RWPE2 (cell line): ENCODE results near the gene PCNT.

Experiments used
- ATAC-seq: fragments of 200-7000 bp; cut with Tn5 transposase; 3 replicates; pipeline ENCODE4 v1.9.1; 2021; ENCODE audit warnings: low read depth
- DNase-seq: peaks from one replicate; pipeline ENCODE4 v3.0.0-alpha.2; 2020; ENCODE audit warnings: low spot score
- H3K27ac ChIP-seq: fragments of 450-650 bp; 2 replicates; pipeline ENCODE4 v1.5.1; 2017; ENCODE audit warnings: mild to moderate bottlenecking; ENCODE audit not compliant: poor library complexity, severe bottlenecking
- H3K27me3 ChIP-seq: fragments of 250-450 bp; sonication (Bioruptor Pico); 2 replicates; pipeline ENCODE4 v1.5.1; 2021; ENCODE audit warnings: mild to moderate bottlenecking, moderate library complexity; ENCODE audit not compliant: insufficient read depth, poor library complexity, severe bottlenecking
- H3K36me3 ChIP-seq: fragments of 250-450 bp; sonication (Bioruptor Pico); 2 replicates; pipeline ENCODE4 v1.5.1; 2020; ENCODE audit warnings: low read depth, mild to moderate bottlenecking, moderate library complexity
- H3K4me1 ChIP-seq: fragments of 250-450 bp; sonication (Bioruptor Pico); 2 replicates; pipeline ENCODE4 v1.5.1; 2021; ENCODE audit warnings: mild to moderate bottlenecking, moderate library complexity; ENCODE audit not compliant: insufficient read depth, poor library complexity, severe bottlenecking
- H3K4me3 ChIP-seq: fragments of 250-450 bp; sonication (Bioruptor Pico); 2 replicates; pipeline ENCODE4 v1.5.1; 2021; ENCODE audit warnings: mild to moderate bottlenecking, moderate library complexity; ENCODE audit not compliant: severe bottlenecking
- H3K9me3 ChIP-seq: fragments of 250-450 bp; sonication (Bioruptor Pico); 2 replicates; pipeline ENCODE4 v1.5.1; 2021; ENCODE audit warnings: mild to moderate bottlenecking, moderate library complexity; ENCODE audit not compliant: severe bottlenecking
- CTCF ChIP-seq: fragments of 450-650 bp; IDR thresholded peaks from one replicate; pipeline ENCODE4 v1.5.1; 2017; ENCODE audit warnings: mild to moderate bottlenecking, moderate library complexity; ENCODE audit not compliant: poor library complexity, severe bottlenecking

The PCNT gene

GRCh38 chr21:46366091-46366490 is 42.1 kb downstream of the PCNT start:
- peaks cover 43% of the 10 kb centered on the region for H3K36me3 ChIP-seq
- H3K27ac ChIP-seq = no peak overlapping the region
- H3K27me3 ChIP-seq = no peaks in the 10 kb centered on the region
- no peaks in the 10 kb centered on the region for H3K4me1 ChIP-seq
- ATAC-seq (no peak), DNase-seq (no peak)
- no peaks in the 10 kb centered on the region for H3K9me3 ChIP-seq
- H3K4me3 ChIP-seq = no peak overlapping the region
- no peak for TF ChIP-seq CTCF

- H3K4me3 ChIP-seq = no peak overlapping the region
- no peak for TF ChIP-seq CTCF
- peaks cover 44% of the 10 kb centered on the region for H3K36me3 ChIP-seq
- no peak overlapping the region for H3K27ac ChIP-seq
- no peaks in the 10 kb centered on the region for H3K9me3 ChIP-seq
- ATAC-seq (no peak), DNase-seq (no peak)
- no peaks in the 10 kb centered on the region for H3K4me1 ChIP-seq
- no peaks in the 10 kb centered on the region for H3K27me3 ChIP-seq
Measured at GRCh38 chr21:46366561-46366960, 42.6 kb downstream of the PCNT start.

GRCh38 chr21:46366966-46367365 is 43.0 kb downstream of the PCNT start:
- no peak for ATAC-seq
- no peaks in the 10 kb centered on the region for H3K27me3 ChIP-seq
- no peak overlapping the region for H3K27ac ChIP-seq
- DNase-seq = no peak
- H3K9me3 ChIP-seq = no peaks in the 10 kb centered on the region
- no peak for TF ChIP-seq CTCF
- peaks cover 47% of the 10 kb centered on the region for H3K36me3 ChIP-seq
- no peaks in the 10 kb centered on the region for H3K4me1 ChIP-seq
- no peak overlapping the region for H3K4me3 ChIP-seq

GRCh38 chr21:46368533-46369285 is 44.8 kb downstream of the PCNT start:
- DNase-seq = no peak
- no peak overlapping the region for H3K27ac ChIP-seq
- H3K4me3 ChIP-seq = no peak overlapping the region

More at GRCh38 chr21:46368533-46369285, 44.8 kb downstream of the PCNT start:
- no peak for TF ChIP-seq CTCF
- Histone ChIP-seq H3K36me3 (peaks cover 38% of the 10 kb centered on the region), H3K9me3 (no peaks in the 10 kb centered on the region), H3K27me3 (no peaks in the 10 kb centered on the region), H3K4me1 (no peaks in the 10 kb centered on the region)
- no peak for ATAC-seq
